RWPE2 (cell line): ENCODE results near the gene WWTR1.
A peak's percentile ranks its signal among the peaks of the same experiment; 100 is the strongest.

Source experiments
- ATAC-seq: fragments of 200-7000 bp; cut with Tn5 transposase; 3 replicates; pipeline ENCODE4 v1.9.1; 2021; ENCODE audit warnings: low read depth
- DNase-seq: peaks from one replicate; pipeline ENCODE4 v3.0.0-alpha.2; 2020; ENCODE audit warnings: low spot score
- H3K27ac ChIP-seq: fragments of 450-650 bp; 2 replicates; pipeline ENCODE4 v1.5.1; 2017; ENCODE audit warnings: mild to moderate bottlenecking; ENCODE audit not compliant: poor library complexity, severe bottlenecking
- H3K27me3 ChIP-seq: fragments of 250-450 bp; sonication (Bioruptor Pico); 2 replicates; pipeline ENCODE4 v1.5.1; 2021; ENCODE audit warnings: mild to moderate bottlenecking, moderate library complexity; ENCODE audit not compliant: insufficient read depth, poor library complexity, severe bottlenecking
- H3K36me3 ChIP-seq: fragments of 250-450 bp; sonication (Bioruptor Pico); 2 replicates; pipeline ENCODE4 v1.5.1; 2020; ENCODE audit warnings: low read depth, mild to moderate bottlenecking, moderate library complexity
- H3K4me1 ChIP-seq: fragments of 250-450 bp; sonication (Bioruptor Pico); 2 replicates; pipeline ENCODE4 v1.5.1; 2021; ENCODE audit warnings: mild to moderate bottlenecking, moderate library complexity; ENCODE audit not compliant: insufficient read depth, poor library complexity, severe bottlenecking
- H3K4me3 ChIP-seq: fragments of 250-450 bp; sonication (Bioruptor Pico); 2 replicates; pipeline ENCODE4 v1.5.1; 2021; ENCODE audit warnings: mild to moderate bottlenecking, moderate library complexity; ENCODE audit not compliant: severe bottlenecking
- H3K9me3 ChIP-seq: fragments of 250-450 bp; sonication (Bioruptor Pico); 2 replicates; pipeline ENCODE4 v1.5.1; 2021; ENCODE audit warnings: mild to moderate bottlenecking, moderate library complexity; ENCODE audit not compliant: severe bottlenecking
- TF ChIP-seq, protein P1 (sequence below): fragments of 450-650 bp; IDR thresholded peaks from one replicate; pipeline ENCODE4 v1.5.1; 2017; ENCODE audit warnings: mild to moderate bottlenecking, moderate library complexity; ENCODE audit not compliant: poor library complexity, severe bottlenecking

Gene WWTR1

GRCh38 chr3:149527531-149528339 is 130.1 kb downstream of the WWTR1 start:
- Histone ChIP-seq H3K36me3 (peaks cover 38% of the 10 kb centered on the region), H3K9me3 (no peaks in the 10 kb centered on the region), H3K4me3 (no peak overlapping the region), H3K27ac (no peak overlapping the region), H3K4me1 (peaks cover 14% of the 10 kb centered on the region), H3K27me3 (no peaks in the 10 kb centered on the region)
- no peak for DNase-seq
- no peak for ATAC-seq
- TF ChIP-seq, protein P1, sequence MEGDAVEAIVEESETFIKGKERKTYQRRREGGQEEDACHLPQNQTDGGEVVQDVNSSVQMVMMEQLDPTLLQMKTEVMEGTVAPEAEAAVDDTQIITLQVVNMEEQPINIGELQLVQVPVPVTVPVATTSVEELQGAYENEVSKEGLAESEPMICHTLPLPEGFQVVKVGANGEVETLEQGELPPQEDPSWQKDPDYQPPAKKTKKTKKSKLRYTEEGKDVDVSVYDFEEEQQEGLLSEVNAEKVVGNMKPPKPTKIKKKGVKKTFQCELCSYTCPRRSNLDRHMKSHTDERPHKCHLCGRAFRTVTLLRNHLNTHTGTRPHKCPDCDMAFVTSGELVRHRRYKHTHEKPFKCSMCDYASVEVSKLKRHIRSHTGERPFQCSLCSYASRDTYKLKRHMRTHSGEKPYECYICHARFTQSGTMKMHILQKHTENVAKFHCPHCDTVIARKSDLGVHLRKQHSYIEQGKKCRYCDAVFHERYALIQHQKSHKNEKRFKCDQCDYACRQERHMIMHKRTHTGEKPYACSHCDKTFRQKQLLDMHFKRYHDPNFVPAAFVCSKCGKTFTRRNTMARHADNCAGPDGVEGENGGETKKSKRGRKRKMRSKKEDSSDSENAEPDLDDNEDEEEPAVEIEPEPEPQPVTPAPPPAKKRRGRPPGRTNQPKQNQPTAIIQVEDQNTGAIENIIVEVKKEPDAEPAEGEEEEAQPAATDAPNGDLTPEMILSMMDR: peak; percentile 13

- DNase-seq (no peak), ATAC-seq (no peak)
- TF ChIP-seq, protein P1: no peak
- no peaks in the 10 kb centered on the region for H3K4me1 ChIP-seq
- H3K4me3 ChIP-seq: no peak overlapping the region
- no peaks in the 10 kb centered on the region for H3K9me3 ChIP-seq
- H3K27me3 ChIP-seq: no peaks in the 10 kb centered on the region
- H3K36me3 ChIP-seq: peaks cover 66% of the 10 kb centered on the region
- no peak overlapping the region for H3K27ac ChIP-seq
These were observed 134.1 kb downstream of the WWTR1 start for GRCh38 chr3:149523512-149524299.

GRCh38 chr3:149519912-149520311 is 137.9 kb downstream of the WWTR1 start:
- no peaks in the 10 kb centered on the region for H3K9me3 ChIP-seq
- DNase-seq (no peak), ATAC-seq (no peak)
- no peak overlapping the region for H3K27ac ChIP-seq
- no peak overlapping the region for H3K4me3 ChIP-seq
- no peaks in the 10 kb centered on the region for H3K27me3 ChIP-seq
- H3K36me3 ChIP-seq: peaks cover 47% of the 10 kb centered on the region
- TF ChIP-seq, protein P1: no peak
- no peaks in the 10 kb centered on the region for H3K4me1 ChIP-seq

GRCh38 chr3:149516920-149517319 is 140.9 kb downstream of the WWTR1 start:
- Histone ChIP-seq H3K9me3 (no peaks in the 10 kb centered on the region), H3K4me1 (no peaks in the 10 kb centered on the region), H3K4me3 (no peak overlapping the region), H3K36me3 (peaks cover 28% of the 10 kb centered on the region), H3K27me3 (no peaks in the 10 kb centered on the region), H3K27ac (no peak overlapping the region)
- TF ChIP-seq, protein P1: no peak
- DNase-seq (no peak), ATAC-seq (no peak)
